ENCODE results near the gene CD44.

- no peak for TF ChIP-seq CTCF (IDR thresholded peaks at IDR 0.05; ENCODE audit: low read length)
- no peak for TF ChIP-seq EZH2 (IDR thresholded peaks at IDR 0.05; ENCODE audit: borderline replicate concordance, low read length)
Measured at GRCh38 chr11:35148163-35148837, 9.3 kb downstream of the CD44 start.
